OCI-LY7 (cell line): ENCODE data around the gene NNAT. TPM values are rescaled to one million over a fixed set of nuclear protein-coding genes. Genes with fewer than 3 reads are reported as not detected.

ENCODE experiments used
- BruUV-seq: library from RNA; stranded (reverse); fragments of 400-500 nt; replicated peaks from 2 replicates; lab custom pipeline; 2021; lab: Mats Ljungman, UMichigan
- CTCF ChIA-PET: fragments of 300-600 bp; sonication (Branson Sonifier 250); formaldehyde crosslinking; loops from one replicate; lab custom pipeline; 2022; ENCODE audit warnings: antibody characterized with exemption; ENCODE audit not compliant: unreplicated experiment; lab: Charles Lee
- POLR2A ChIA-PET: fragments of 300-600 bp; sonication (Branson Sonifier 250); formaldehyde crosslinking; loops from one replicate; lab custom pipeline; 2022; ENCODE audit warnings: antibody characterized with exemption; lab: Charles Lee
- DNase-seq: peaks from one replicate; pipeline ENCODE4 v3.0.0-alpha.2; 2015; ENCODE audit warnings: low spot score
- H2AFZ ChIP-seq: fragments of 200-600 bp; sonication (generic), shearing (Covaris generic); 2 replicates; pipeline ENCODE4 v1.6.1; 2014; ENCODE audit warnings: mild to moderate bottlenecking, antibody characterized with exemption, low read length, moderate library complexity
- H3K27ac ChIP-seq: fragments of 200-600 bp; sonication (generic); 2 replicates; pipeline ENCODE4 v1.5.1; 2014; ENCODE audit warnings: mixed run types, low read depth, mild to moderate bottlenecking, moderate library complexity, low read length, inconsistent platforms; ENCODE audit not compliant: poor library complexity, severe bottlenecking
- H3K36me3 ChIP-seq: fragments of 200-600 bp; sonication (generic); 2 replicates; pipeline ENCODE4 v1.6.1; 2014; ENCODE audit warnings: mild to moderate bottlenecking, antibody characterized with exemption, low read length, moderate library complexity, mixed read lengths; ENCODE audit not compliant: insufficient read depth
- H3K4me1 ChIP-seq: fragments of 200-600 bp; sonication (generic); 2 replicates; pipeline ENCODE4 v1.5.1; 2014; ENCODE audit warnings: mild to moderate bottlenecking, low read length; ENCODE audit not compliant: insufficient read depth, poor library complexity, severe bottlenecking
- H3K4me2 ChIP-seq: fragments of 200-600 bp; sonication (generic); 2 replicates; pipeline ENCODE4 v1.6.1; 2014; ENCODE audit warnings: mild to moderate bottlenecking, low read length
- H3K4me3 ChIP-seq: fragments of 200-600 bp; sonication (generic); 2 replicates; pipeline ENCODE4 v1.5.1; 2014; ENCODE audit warnings: mild to moderate bottlenecking, low read depth, low read length; ENCODE audit not compliant: poor library complexity, severe bottlenecking
- H3K79me2 ChIP-seq: fragments of 200-600 bp; sonication (generic); 2 replicates; pipeline ENCODE4 v1.6.1; 2016; ENCODE audit warnings: low read depth, mild to moderate bottlenecking, low read length, moderate library complexity, mixed read lengths; ENCODE audit not compliant: insufficient read depth
- H3K9me2 ChIP-seq: fragments of 200-600 bp; sonication (generic); 2 replicates; pipeline ENCODE4 v1.6.1; 2016; ENCODE audit warnings: mild to moderate bottlenecking, low read length, mixed read lengths; ENCODE audit not compliant: insufficient read depth
- H3K9me3 ChIP-seq: fragments of 200-600 bp; sonication (generic); 2 replicates; pipeline ENCODE4 v1.6.1; 2014; ENCODE audit warnings: mild to moderate bottlenecking, mixed run types, low read length, mixed read lengths
- H4K20me1 ChIP-seq: fragments of 200-600 bp; sonication (generic); 2 replicates; pipeline ENCODE4 v1.6.1; 2014; ENCODE audit warnings: mild to moderate bottlenecking, antibody characterized with exemption, low read length, moderate library complexity, mixed read lengths; ENCODE audit not compliant: insufficient read depth
- EZH2phosphoT487 ChIP-seq: fragments of 200-600 bp; sonication (generic); IDR thresholded peaks from 2 replicates; pipeline ENCODE4 v1.6.1; 2018; ENCODE audit warnings: low read depth, borderline replicate concordance, mild to moderate bottlenecking, mixed run types, antibody characterized with exemption, low read length, moderate library complexity, mixed read lengths
- intact Hi-C: fragments of 100-400 bp; cut with micrococcal nuclease; formaldehyde crosslinking; loops from one replicate; pipeline ENCODE4 v1.10.0; 2022; ENCODE audit not compliant: unreplicated experiment
- total RNA-seq, 2 experiments: library from RNA; depleted of rRNA in 1 of 2; stranded (reverse); fragments of >200 nt in 1 of 2; shearing (Covaris generic) in 1 of 2; gene quantifications; 2 replicates each; pipeline ENCODE4 v1.2.3, GENCODE V29; 2014 to 2022
- TF ChIP-seq, protein P1 (sequence below): fragments of 200-600 bp; sonication (generic); conservative IDR thresholded peaks from 2 replicates; pipeline ENCODE4 v1.5.1; 2014; ENCODE audit warnings: mild to moderate bottlenecking, antibody characterized with exemption, low read length, moderate library complexity, mixed read lengths

Gene NNAT
- total RNA-seq, 2 experiments from 2014 or later = not detected

DNA sequence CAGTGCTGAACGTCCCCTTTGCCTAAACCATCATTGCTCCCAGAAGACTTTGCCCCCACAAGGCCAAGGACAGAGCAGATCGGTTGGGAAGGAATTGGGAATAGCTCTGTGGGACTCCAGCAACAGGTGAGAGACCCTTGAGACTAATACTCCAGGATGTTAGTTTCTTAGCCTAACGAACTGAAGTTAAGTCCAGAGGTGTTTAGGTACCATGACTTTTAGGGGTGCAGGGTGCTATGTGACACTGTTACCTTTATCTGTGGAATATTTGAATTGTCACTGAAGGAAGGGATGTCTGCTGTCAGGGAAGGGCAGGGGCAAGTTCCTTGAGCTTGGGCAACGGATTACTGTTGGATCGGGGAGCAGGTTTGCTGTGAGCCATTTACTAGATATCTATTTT is 4.8 kb downstream of the NNAT start:
- Histone ChIP-seq H3K4me2 (peak overlapping the region; percentile 96), H3K79me2 (peaks cover 38% of the 10 kb centered on the region), H3K9me3 (no peaks in the 10 kb centered on the region), H3K9me2 (no peaks in the 10 kb centered on the region), H3K27ac (no peak overlapping the region), H3K4me3 (peak overlapping the region; percentile 81), H2AFZ (no peak overlapping the region), H4K20me1 (peaks cover 12% of the 10 kb centered on the region), H3K4me1 (peaks cover 27% of the 10 kb centered on the region), H3K36me3 (0 out of 2 replicates have a peak, but pooled peaks cover 4% of the 10 kb centered on the region)
- no peak for TF ChIP-seq EZH2phosphoT487
- TF ChIP-seq, protein P1, sequence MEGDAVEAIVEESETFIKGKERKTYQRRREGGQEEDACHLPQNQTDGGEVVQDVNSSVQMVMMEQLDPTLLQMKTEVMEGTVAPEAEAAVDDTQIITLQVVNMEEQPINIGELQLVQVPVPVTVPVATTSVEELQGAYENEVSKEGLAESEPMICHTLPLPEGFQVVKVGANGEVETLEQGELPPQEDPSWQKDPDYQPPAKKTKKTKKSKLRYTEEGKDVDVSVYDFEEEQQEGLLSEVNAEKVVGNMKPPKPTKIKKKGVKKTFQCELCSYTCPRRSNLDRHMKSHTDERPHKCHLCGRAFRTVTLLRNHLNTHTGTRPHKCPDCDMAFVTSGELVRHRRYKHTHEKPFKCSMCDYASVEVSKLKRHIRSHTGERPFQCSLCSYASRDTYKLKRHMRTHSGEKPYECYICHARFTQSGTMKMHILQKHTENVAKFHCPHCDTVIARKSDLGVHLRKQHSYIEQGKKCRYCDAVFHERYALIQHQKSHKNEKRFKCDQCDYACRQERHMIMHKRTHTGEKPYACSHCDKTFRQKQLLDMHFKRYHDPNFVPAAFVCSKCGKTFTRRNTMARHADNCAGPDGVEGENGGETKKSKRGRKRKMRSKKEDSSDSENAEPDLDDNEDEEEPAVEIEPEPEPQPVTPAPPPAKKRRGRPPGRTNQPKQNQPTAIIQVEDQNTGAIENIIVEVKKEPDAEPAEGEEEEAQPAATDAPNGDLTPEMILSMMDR = no peak
- ChIA-PET CTCF (no interaction called here), POLR2A (interaction anchor here (0.7 to 1.3 kb wide), 3 partner anchors 20 to 250 kb away, joined by 3 read pairs; no protein-coding TSS in a partner anchor)
- no TSS peak for BruUV-seq
- intact Hi-C loops = loop anchor here (2.0 to 5.0 kb wide), 2 partner anchors 257 to 334 kb away; no protein-coding TSS in a partner anchor
- DNase-seq = no peak

DNA sequence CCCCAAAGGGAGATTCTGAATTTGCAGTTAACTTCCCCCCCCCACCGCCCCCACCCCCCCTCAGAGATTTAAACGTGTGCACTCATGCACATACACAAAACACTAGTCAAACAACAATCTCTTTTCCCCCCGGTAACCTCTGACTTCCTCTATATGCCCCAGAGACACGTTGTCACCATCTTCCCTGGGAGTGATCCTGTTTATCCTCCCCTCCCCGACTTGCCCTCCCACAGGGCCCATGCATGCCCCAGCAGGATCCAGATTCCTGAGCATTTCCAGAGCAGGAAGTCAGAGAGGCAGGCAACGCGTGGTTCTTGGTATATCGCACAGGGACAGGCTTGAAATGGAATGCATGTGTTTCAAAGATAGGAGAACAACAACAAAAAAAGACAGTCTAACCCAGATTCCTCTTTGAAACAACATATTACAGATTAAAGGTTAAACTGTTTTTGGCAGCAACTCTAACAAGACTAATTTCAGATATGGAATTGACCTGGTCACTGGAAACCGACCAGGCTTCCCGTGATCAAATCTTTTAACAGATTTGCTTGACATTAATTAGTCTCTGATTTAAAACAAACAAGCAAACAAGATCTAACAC is 5.3 kb downstream of the NNAT start:
- Histone ChIP-seq H3K27ac (peak overlapping the region; percentile 3), H3K36me3 (0 out of 2 replicates have a peak, but pooled peaks cover 1% of the 10 kb centered on the region), H3K9me3 (no peaks in the 10 kb centered on the region), H4K20me1 (peaks cover 12% of the 10 kb centered on the region), H3K4me2 (peak overlapping the region; percentile 96), H2AFZ (no peak overlapping the region), H3K4me1 (peaks cover 27% of the 10 kb centered on the region), H3K79me2 (peaks cover 38% of the 10 kb centered on the region), H3K9me2 (no peaks in the 10 kb centered on the region), H3K4me3 (peak overlapping the region; percentile 81)
- TF ChIP-seq, protein P1 = no peak
- TF ChIP-seq EZH2phosphoT487 = no peak
- ChIA-PET CTCF (no interaction called here), POLR2A (interaction anchor here (0.7 to 1.3 kb wide), 3 partner anchors 20 to 251 kb away, joined by 3 read pairs; no protein-coding TSS in a partner anchor)
- intact Hi-C loops = loop anchor here (2.0 to 5.0 kb wide), 2 partner anchors 258 to 334 kb away; no protein-coding TSS in a partner anchor
- peak; percentile 45 for DNase-seq
- no TSS peak for BruUV-seq
